ENCODE measurements around the gene USF2.

USF2 gene

DNA sequence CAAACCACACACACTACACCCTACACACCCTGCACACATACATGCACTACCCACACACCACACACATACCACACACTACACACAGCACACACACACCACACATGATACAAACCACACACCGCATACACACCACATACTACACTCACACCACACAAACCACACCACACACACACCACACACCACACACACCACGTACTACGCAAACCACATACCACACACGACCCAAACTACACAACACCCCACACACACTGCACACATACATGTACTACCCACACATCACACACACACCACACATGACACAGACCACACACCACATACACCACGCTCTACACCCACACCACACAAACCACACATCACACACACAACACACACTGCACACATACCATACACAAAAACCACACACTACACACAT, 29.8 kb downstream of the USF2 start:
- DNase-seq (ENCODE audit: low read depth): no peak

DNA sequence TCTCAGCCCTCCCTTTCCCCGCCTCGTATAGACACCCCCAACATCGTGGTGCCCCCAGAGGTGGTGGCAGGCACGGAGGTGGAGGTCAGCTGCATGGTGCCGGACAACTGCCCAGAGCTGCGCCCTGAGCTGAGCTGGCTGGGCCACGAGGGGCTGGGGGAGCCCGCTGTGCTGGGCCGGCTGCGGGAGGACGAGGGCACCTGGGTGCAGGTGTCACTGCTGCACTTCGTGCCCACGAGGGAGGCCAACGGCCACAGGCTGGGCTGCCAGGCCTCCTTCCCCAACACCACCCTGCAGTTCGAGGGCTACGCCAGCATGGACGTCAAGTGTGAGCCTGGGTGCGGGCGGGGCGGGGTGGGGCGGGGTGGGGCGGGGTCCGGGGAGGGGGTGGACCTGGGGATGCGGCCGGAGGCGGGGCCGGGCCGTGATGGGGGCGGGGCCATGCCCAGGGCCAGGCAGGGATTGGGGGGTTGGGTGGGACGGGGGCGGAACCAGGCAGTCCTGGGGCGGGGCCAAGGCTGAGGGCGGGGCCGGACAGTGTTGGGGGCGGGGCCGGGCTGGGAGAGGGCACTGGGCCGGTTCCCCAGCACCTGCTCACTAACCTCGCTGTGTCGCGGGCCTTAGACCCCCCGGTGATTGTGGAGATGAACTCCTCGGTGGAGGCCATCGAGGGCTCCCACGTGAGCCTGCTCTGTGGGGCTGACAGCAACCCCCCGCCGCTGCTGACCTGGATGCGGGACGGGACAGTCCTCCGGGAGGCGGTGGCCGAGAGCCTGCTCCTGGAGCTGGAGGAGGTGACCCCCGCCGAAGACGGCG, 31.0 kb downstream of the USF2 start:
- no peak for DNase-seq (ENCODE audit: low read depth)

DNA sequence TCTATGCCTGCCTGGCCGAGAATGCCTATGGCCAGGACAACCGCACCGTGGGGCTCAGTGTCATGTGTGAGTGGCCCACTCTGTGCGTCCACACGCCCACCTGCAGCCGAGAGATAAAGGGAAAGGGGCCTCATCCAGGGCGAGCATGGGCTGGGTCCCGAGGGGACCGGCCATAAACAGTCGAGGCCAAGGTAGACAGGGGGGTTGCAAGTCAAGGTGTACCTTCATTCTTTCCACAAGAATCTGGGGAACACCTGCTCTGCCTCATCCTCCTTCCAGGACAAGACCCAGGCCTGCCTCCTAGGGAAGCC, 31.5 kb downstream of the USF2 start:
- no peak for DNase-seq (ENCODE audit: low read depth)

DNA sequence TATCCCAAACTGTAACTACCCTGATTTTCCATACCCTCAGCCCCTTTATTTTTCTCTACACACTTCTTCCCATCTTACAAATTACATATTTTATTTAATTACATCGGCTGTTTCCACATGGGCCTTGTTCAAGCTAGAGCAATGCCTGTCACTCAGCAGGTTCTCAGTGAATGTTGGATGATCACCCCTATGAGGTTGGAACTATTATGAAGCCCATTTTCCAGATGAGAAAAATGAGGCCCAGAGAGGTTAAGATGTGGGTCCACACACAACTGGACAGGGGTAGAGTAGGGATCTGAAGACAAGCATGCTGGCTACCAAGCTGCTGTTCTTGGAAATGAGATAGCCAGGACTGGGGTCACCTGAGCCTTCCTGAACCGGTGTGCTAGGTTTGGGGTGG, 33.2 kb downstream of the USF2 start:
- no peak for DNase-seq (ENCODE audit: low read depth)

DNA sequence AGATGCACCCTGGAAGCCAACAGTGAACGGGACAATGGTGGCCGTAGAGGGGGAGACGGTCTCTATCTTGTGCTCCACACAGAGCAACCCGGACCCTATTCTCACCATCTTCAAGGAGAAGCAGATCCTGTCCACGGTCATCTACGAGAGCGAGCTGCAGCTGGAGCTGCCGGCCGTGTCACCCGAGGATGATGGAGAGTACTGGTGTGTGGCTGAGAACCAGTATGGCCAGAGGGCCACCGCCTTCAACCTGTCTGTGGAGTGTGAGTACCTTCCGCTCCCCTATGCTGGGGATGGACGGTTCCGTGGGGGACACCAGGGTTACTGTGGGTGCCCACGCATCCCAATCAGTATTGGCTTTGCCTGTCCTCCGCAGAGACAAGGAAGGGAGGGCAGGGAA, 33.7 kb downstream of the USF2 start:
- no peak for DNase-seq (ENCODE audit: low read depth)

DNA sequence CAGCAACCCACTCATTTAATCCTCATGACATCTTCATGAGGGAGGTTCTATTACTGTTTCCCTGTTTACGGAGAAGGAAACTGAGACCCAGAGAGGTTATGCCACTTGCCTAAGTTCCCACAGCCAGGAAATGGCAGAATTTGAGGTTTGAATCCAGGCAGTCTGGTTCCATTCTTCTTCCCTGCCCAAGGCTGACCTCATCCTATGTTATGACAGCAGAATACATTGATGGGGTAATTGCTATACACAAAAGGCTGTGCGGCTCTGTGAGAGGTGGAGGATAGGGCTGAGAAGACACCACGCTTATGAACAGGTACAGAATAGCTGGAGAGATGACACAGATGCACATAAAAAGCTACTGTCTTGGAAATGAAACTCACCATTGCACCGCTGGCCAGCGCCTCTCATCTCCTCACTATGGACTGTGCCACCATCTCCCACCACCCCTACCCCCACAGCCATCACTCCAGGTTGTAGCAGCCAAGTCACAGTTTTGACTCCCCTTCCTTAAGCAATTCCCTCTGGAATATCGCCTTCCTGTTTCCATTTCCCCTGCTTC, 34.7 kb downstream of the USF2 start:
- no peak for DNase-seq (ENCODE audit: low read depth)

DNA sequence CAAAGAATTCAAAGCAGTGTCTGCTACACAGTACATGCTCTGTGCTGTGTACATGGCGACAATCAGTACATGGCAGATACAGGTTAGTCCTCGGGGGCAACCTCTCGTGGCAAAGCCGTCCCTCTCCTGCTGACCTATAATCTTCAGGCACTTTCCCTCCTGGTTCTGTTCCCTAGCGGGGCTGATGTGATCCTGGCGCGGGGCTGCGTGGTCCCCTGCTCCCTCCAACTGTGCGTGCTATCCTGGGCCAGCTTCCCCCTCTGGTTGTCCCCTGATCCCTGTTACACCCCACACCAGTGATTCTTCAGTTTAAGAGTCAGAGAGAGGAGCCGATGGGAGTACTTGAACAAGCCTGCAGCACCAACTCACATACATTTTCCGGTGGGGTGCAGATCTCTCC, 35.3 kb downstream of the USF2 start:
- DNase-seq (ENCODE audit: low read depth): no peak

DNA sequence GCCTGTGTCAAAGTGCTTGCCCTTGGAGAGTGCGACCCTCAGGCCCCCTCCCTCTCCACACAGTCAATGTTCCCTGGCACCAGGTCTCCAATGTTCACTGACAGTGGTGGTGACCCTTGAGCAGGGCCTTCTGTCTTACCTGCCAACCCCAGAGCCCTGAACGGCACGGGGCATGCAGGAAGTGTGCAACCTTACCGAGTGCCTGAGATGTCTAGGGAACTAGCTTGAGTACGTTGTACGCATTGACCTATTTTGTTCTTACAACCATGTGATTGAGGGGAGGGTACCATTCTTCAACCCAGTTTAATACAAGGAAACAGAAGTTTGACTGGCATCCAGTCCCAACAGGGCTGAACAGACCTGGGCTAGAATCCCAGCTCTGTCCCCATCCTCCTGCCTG, 36.4 kb downstream of the USF2 start:
- no peak for DNase-seq (ENCODE audit: low read depth)

DNA sequence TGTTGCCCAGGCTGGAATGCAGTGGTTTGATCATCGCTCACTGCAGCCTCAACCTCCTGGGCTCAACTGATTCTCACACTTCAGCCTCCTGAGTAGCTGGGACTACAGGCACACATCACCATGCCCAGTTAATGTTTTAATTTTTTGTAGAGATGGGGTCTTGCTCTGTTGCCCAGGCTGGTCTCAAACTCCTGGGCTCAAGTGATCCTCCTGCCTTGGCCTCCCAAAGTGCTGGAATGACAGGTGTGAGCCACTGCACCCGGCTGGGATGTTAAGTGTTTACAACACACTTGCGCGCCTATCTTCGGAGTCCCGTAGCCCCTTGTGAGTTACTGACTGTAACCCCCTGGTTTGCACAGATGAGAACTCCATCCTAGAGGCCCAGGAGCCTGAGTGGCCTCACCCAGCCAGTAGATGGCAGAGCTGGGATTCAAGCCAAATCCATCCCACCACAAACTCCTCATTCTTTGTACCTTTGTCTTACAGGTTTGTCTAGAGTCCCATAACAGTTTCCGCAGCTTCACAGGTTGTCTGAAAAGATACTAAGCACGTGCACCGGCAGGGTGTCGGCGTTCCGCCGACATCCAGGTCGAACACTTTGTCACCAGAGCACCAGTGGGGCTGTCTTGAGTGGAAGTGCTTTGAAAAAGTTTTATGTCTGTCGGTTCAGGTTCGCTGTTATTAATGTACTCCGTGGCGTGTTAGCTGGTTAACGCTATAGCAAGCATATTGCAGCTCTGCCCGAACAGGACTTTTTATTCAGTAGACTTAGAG, 37.9 kb downstream of the USF2 start:
- no peak for DNase-seq (ENCODE audit: low read depth)

DNA sequence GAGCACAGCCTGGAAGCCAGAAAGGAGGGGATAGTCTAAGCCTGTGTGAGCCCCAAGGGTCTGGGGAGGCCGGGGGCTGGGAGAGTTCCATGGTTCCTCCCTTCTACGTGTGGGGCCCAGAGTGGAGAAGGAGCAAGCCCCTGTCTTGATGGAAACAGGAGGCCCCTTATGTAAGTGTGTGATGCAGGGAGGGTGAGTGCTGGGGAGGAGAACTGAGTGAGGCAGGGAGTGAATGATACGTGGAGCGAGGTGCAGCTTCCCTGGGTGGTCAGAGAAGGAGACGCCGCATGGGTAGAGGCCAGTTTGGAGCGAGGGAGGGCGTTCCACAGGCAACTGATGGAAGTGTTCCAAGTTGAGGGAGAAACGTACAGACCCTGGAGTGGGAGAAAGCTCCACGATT, 39.2 kb downstream of the USF2 start:
- DNase-seq (ENCODE audit: low read depth): no peak

DNA sequence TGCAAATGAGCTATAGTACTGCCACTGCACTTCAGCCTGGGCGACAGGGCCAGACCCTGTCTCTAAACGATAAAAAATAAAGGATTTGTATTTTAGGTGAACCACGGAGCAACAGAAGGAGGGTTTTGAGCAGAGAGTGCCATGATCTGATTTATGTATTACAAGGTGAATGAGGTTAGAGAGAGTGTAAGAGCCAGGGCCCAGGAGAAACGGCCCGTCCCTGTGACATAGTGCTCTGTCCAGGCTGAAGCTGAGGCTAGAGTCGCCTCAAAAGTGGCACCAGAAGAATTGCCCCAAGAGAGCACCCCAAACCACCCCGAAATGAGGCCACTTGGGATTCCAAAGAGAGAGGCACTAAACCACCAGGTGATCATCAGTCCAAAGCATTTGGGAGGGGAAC, 40.1 kb downstream of the USF2 start:
- DNase-seq (ENCODE audit: low read depth): no peak

DNA sequence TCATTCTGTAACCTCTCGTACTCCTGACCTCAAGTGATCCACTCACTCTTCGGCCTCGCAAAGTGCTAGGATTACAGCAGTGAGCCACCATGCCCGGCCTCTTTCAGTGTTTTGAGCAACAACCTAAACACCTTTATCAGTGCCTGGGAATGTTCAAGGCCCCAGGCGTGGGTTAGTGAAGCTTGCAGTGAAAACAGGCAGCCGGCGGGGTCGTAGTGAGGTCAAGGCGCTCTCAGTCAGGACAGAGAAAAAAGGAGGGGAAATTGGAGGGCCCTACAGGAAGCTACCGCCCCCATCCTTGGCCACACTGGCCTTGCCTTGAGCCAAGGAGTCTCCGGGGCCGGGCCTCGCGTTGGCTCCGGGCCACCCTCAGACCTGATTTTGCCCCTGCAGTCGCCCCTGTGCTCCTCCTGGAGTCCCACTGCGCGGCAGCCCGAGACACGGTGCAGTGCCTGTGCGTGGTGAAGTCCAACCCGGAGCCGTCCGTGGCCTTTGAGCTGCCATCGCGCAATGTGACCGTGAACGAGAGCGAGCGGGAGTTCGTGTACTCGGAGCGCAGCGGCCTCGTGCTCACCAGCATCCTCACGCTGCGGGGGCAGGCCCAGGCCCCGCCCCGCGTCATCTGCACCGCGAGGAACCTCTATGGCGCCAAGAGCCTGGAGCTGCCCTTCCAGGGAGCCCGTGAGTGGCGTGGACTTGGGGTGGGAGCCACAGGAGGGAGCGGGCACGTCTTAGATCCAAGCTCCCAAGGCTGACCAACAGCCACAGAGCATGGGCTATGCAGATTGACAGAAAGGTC, 40.9 kb downstream of the USF2 start:
- no peak for DNase-seq (ENCODE audit: low read depth)

DNA sequence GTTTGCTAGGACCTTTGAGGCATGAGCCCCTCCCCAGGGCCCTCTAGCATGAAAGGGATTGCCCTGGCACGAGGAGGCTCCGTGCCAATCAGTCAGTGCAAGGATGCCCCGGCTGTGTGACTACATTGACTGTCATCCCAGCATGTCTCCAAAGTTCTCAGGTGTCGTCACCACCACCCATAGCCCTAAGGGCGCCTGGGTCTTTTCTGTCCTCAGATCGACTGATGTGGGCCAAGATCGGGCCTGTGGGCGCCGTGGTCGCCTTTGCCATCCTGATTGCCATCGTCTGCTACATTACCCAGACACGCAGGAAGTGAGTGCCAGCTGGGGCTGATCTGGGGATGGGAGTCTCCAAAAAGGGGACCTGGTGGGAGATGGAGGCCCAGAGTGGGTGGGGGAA, 41.6 kb downstream of the USF2 start:
- no peak for DNase-seq (ENCODE audit: low read depth)

DNA sequence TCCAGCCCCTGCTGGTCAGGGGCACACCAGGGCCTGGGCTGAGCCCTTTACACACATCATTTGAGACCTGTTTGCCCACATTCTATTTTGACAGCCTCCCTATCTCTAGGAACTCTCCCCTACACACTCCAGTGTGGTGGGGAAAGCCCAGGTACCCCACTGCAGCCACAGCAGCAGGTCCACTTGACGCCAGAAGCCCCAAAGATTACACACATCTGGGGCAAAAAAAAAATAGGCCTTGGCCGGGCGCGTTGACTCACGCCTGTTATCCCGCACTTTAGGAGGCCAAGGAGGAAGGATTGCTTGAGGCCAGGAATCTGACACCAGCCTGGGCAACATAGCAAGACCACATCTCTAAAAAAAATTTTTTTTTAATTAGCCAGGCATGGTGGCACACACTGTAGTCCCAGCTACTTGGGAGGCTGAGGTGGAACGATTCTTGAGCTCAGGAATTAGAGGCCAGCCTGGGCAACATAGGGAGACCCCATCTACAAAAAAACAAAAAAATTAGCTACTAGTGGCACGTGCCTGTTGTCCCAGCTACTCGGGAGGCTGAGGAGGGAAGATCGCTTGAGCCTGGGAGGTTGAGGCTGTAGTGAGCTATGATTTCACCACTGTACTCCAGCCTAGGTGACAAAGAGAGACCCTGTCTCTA, 42.2 kb downstream of the USF2 start:
- no peak for DNase-seq (ENCODE audit: low read depth)

DNA sequence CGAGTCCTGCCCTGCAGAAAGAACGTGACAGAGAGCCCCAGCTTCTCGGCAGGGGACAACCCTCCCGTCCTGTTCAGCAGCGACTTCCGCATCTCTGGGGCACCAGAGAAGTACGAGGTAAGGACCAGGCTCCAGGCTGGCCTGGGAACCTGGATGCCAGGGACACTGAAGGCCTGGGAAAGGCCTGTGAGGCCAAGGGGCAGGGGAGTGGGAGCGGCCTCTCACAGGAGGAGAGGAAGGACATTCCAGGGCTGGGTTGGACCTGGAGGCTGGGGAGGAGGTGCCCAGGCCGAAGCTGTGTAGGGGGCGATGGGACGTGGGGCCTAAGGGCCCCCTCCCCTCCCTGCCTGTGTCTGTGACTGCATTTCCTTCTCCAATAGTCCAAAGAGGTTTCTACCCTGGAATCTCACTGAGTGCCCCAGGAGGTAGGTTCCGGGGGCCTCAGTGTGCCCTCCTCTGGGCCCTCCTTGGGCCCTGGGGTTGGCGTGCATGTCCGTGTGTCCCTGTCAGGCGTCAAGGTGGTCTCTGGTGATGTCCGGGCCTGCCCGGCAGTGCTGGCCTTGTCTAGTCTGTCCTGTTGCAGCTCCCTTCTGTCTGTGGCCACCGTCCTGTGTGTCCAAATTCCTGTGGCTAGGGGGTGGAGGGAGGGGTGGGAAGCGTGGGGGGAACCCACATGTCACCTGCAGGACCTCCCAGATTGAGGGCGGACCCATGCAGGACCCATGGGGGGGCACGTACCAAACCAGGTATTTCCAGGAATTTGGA, 43.3 kb downstream of the USF2 start:
- no peak for DNase-seq (ENCODE audit: low read depth)

DNA sequence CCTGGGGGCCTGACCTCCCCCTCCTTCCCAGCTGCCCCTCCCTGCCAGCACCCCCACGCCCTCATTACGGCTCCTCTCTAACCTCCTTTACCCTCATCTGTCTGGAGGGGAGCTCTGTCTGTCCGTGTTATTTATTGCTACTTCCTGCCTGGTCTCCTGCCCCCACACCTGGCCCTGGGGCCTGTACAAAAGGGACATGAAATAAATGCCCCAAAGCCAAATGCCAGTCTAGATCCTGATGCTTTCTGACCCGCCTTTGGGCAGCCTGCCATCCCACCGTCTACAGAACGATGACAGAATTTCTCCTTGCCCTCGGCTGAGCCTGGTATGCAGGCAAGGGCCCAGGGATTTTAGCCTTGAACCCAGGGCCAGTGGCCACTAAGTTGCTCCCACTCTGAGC, 44.8 kb downstream of the USF2 start:
- no peak for DNase-seq (ENCODE audit: low read depth)

DNA sequence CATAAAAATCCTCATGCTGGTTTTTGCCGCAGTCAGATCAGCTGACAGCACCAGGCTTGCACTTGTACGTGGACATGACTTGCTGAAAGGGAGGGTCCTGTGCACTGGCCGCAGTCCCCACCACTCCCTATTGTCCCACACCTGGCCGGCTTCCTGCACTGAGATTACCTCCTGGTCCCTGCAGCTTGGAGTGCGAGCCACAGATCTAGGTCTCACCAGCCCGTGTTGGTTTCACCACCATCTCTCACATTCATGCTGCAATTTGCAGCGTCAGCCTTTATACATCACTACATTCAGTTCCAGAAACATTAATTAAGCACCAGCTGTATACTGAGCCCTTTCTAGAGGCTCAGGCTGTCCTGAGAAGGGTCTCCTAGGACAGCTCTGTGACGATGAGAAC, 45.3 kb downstream of the USF2 start:
- DNase-seq (ENCODE audit: low read depth): no peak

DNA sequence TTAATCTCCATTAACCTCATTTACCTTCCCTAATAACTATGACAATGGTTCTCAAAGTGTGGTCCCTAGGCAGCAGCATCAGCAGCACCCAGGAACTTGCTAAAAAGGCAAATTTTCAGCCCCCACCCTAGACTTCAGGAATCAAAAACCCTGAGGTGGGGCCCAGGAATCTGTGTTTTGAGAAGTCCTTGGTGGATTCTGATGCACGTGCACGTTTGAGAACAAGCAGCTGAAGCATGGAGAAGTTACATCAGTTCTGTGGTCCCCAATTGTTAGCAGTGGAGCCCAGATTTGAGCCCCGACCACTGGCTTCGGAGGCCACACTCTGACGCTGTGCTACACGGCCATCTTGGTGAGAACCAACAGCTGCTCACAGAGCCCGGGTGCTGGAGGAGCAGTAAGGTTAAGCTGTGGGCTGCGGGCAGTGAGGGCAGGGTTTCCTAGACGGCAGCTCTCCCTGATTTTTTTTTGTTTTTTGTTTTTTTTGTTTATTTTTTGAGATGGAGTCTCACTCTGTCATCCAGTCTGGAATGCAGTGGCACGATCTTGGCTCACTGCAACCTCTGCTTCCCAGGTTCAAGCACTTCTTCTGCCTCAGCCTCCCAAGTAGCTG, 46.2 kb downstream of the USF2 start:
- no peak for DNase-seq (ENCODE audit: low read depth)

DNA sequence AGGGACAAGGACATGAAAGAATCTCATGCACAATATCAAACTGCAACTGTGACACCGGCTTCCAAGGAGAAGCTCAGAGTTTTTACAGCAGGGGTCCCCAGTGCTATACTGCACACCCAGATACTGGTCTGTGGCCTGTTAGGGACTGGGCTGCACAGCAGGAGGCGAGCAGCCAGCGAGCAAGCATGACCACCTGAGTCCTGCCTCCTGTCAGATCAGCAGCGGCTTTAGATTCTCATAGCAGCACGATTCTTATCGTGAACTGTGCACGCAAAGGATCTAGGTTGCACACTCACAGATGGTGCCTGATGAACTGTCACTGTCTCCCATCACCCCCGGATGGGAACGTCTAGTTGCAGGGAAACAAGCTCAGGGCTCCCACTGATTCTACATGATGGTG, 47.1 kb downstream of the USF2 start:
- DNase-seq (ENCODE audit: low read depth): no peak

DNA sequence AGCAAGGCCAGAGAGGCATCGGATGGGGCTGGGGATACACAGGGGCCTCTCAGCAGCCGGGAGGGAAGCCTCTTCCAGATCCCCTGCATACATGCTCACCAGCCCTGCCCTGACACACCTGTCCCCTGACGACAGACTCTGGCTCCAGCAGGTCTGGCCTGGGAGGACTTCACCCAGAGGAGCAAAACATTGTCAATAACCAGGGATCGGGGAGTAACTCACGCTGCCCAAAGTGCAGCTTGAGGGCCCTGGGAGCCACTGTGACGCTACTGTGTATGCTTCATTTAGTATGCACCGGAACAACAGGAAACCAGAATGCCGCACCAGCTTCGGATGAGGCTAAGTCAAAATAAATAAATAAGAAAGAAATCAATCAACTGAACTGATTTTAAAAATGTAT, 47.8 kb downstream of the USF2 start:
- no peak for DNase-seq (ENCODE audit: low read depth)

DNA sequence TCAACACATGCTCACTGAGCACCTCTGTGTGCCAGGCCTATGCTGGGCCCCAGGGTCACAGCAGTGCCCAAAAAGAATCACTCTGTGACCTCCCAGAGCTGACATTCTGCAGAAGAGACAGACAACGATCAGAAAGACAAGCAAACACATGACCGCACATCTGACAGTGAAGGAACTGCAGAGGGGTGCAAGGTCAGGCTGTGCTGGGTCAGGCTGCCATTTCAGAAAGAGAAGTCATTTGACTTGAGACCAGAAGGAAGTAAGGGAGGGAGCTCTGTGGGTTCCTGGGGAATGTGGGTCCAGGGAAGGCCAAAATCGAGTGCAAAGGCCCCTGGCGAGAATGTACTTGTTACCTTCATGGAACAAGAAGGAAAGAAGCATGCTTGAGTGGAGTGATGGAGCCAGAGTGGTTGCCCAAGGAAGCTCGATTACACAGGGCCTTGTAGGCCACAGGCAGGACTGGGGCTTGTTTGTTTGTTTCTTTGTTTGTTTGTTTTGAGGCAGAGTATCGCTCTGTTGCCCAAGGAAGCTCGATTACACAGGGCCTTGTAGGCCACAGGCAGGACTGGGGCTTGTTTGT, 48.8 kb downstream of the USF2 start:
- no peak for DNase-seq (ENCODE audit: low read depth)
